Coronary artery (tissue), 2 donors: Measurements from ENCODE around the gene NUPR1.

Experiments used
- DNase-seq: peaks from one replicate; pipeline ENCODE4 v3.0.0-alpha.2; 2017; ENCODE audit warnings: low spot score
- H3K27ac ChIP-seq, 2 donors: fragments of 200-600 bp; sonication (generic); one replicate each; pipeline ENCODE4 v1.5.1; 2016 to 2019
- H3K4me3 ChIP-seq: fragments of 200-600 bp; sonication (generic); 2 replicates; pipeline ENCODE4 v1.5.1; 2016; ENCODE audit warnings: mild to moderate bottlenecking, moderate library complexity
- TF ChIP-seq, protein P1 (sequence below): fragments of 200-600 bp; sonication (generic); IDR thresholded peaks from one replicate; pipeline ENCODE4 v1.5.1; 2019; ENCODE audit warnings: antibody characterized with exemption

NUPR1 gene

DNA sequence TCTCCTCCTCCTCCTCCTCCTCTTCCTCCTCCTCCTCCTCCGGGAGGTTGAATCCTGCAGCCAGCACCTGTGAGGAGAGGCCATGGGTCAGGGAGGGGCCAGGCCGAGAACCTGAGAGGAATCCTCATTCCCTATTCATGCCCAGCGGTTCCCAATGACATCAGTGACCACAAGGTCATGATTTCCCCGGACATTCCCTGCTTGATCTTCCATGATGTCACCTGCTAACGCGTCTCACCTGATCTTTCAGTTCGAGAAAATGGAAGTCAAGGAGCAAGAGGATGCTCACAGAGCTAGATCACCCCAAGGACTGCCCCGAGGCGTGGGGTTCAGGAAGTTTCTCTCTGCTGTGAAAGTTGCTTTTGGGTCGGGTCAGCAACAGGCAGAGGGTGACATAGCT, 38.9 kb downstream of the NUPR1 start:
- Histone ChIP-seq H3K4me3 (no peak overlapping the region), H3K27ac (no peak overlapping the region)
- TF ChIP-seq, protein P1, sequence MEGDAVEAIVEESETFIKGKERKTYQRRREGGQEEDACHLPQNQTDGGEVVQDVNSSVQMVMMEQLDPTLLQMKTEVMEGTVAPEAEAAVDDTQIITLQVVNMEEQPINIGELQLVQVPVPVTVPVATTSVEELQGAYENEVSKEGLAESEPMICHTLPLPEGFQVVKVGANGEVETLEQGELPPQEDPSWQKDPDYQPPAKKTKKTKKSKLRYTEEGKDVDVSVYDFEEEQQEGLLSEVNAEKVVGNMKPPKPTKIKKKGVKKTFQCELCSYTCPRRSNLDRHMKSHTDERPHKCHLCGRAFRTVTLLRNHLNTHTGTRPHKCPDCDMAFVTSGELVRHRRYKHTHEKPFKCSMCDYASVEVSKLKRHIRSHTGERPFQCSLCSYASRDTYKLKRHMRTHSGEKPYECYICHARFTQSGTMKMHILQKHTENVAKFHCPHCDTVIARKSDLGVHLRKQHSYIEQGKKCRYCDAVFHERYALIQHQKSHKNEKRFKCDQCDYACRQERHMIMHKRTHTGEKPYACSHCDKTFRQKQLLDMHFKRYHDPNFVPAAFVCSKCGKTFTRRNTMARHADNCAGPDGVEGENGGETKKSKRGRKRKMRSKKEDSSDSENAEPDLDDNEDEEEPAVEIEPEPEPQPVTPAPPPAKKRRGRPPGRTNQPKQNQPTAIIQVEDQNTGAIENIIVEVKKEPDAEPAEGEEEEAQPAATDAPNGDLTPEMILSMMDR: no peak
- no peak for DNase-seq

DNA sequence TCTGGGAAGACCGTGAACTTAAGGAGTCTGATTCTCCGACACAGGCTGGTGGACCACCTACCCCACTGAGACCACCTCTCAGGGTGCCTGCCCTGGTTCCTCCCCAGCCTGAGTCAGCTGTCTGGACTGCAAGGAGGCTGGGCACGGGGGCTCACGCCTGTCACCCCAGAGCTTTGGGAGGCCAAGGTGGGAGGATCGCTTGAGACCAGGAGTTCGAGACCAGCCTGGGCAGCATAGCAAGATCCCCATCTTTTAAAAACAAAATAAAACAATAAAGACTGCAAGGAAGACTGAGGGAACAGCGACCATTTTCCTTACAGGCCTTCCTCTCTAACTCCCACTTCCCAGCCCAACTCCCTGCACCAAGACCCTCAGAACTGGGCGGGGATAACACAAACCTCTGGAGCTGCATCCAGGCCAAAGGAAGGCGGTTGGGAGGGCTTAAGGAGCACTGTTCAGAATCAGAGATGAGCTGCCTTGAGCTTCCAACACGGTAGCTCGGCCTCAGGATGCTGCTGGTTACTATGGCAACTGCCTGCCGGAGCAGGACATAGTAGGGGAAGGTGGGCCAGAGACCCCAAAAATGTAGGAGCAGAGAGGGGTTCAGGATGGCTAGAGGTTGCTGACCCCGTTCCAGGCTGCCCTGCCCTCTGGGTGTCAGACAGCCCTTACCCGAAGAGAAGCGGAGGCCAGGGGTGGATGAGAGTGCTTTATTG, 40.0 kb downstream of the NUPR1 start:
- TF ChIP-seq, protein P1: no peak
- Histone ChIP-seq H3K4me3 (no peak overlapping the region), H3K27ac (no peak overlapping the region)
- DNase-seq: no peak

DNA sequence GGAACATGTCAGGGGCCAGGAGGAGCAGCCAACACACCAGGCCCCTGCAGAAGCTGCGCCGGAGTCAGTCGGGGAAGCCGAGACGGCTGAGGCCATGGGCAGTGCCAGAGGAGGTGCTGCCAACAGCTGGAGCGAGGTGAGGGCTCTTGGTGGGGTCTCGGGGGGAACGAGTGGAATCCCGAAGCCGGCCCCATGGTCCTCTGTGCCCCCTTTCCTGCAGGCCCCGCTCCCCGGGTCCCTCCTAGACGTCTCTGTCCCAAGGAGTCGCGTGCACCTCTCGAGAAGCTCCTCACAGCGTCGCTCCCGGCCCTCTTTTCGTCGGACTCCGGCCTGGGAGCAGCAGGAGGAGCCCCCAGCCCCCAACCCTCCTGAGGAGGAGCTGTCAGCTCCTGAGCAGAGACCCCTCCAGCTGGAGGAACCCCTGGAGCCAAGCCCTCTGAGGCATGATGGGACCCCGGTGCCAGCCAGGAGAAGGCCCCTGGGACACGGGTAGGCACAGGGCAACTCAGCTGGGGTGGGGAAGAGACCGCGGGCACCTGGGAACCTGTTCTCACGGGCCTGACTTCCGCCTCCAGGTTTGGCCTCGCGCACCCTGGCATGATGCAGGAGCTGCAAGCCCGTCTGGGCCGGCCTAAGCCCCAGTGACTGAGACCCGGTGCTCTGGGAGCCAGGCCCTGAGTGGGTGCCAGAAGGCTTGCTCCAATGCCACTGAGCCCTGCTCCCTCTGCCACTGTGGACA, 40.7 kb downstream of the NUPR1 start:
- Histone ChIP-seq H3K27ac (no peak overlapping the region), H3K4me3 (no peak overlapping the region)
- TF ChIP-seq, protein P1: no peak
- DNase-seq: no peak

DNA sequence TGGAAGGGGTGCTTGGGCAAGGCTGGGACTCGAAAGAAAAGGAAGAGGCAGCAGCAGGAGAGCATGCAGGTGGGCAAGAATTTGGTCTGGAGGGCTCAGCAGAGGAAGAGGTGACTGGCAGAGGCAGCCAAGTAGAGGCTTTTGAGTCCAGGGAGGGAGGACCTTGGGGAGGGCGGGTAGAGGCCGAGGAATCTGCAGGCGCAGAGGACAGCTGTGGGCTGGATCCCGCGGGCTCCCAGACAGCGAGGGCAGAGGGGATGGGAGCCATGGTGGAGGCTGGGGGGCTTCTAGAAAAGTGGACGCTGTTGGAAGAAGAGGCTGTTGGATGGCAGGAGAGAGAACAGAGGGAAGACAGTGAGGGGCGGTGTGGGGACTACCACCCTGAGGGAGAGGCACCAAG, 41.4 kb downstream of the NUPR1 start:
- DNase-seq: no peak
- Histone ChIP-seq H3K4me3 (no peak overlapping the region), H3K27ac (no peak overlapping the region)
- TF ChIP-seq, protein P1: no peak

DNA sequence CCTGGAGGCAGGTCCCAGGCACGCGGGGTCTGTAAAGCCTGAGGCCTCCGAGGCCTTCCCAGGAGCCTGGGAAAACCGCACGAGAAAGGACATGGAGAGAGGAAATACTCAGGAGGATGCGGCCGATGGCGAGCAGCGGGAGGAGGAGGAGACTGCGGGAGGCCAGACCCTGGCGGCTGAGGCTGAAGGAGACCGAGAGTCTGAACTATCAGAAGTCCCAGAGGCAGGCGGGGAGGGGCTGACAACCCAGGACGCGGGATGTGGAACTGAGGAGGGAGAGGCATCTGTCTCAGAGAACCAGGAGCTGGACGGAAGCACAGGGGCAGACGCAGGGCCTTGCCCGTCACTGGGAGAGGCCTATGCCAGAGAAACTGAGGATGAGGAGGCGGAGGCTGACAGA, 41.9 kb downstream of the NUPR1 start:
- TF ChIP-seq, protein P1: no peak
- no peak for DNase-seq

DNA sequence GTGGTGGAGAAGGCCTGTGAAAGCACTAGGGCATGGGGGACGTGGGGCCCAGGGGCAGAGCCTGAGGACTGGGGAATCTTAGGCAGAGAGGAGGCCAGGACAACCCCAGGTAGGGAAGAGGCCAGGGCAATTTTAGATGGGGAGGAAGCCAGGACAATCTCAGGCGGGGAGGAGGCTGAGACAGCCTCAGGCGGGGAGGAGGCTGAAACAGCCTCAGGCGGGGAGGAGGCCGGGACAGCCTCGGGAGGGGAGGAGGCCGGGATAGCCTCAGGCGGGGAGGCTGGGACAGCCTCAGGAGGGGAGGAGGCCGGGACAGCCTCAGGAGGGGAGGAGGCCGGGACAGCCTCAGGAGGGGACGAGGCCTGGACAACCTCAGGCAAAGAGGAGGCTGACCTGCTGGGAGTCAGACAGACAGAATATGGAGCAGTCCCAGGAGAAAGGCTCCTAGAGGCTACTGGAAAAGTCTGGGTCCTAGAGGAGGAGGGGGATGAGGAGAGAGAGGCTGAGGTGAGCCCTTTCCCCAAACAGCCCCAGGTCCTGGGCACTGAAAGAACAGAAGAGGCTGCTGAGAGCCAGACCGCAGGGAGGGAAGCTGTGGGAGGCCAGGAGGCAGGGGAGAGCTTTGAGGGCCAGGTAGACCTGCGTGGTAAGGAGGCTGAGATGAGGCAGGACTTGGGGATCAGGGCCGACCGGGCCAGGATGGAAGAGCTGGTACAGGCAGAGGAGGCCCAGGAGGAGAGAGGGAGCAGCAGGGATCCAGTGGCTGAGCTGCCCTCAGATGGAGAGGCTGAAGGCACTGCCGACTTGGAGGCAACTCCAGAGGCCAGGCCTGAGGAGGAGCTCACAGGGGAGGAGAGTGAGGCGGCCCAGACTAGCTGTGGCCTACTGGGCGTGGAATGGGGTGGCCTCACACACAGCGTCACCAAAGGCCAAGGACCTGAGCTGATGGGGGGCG, 42.7 kb downstream of the NUPR1 start:
- no peak overlapping the region for H3K4me3 ChIP-seq
- no peak overlapping the region for H3K27ac ChIP-seq
- TF ChIP-seq, protein P1: no peak
- no peak for DNase-seq

More for the DNA sequence above, 41.9 kb downstream of the NUPR1 start:
- no peak overlapping the region for H3K27ac ChIP-seq
- H3K4me3 ChIP-seq: no peak overlapping the region
